Uterus (tissue), 2 donors: ENCODE measurements around the gene INHBB.

Source experiments
- POLR2A ChIP-seq, 2 donors: fragments of 450-650 bp; IDR thresholded peaks; one replicate each; pipeline ENCODE4 v1.6.1; 2016; ENCODE audit warnings: antibody characterized with exemption in 2 of 2, mild to moderate bottlenecking in 1 of 2, moderate library complexity in 1 of 2
- TF ChIP-seq, protein P1 (sequence below), 4 experiments: fragments of 200-600 bp in 2 of 4; fragments of 450-650 bp in 2 of 4; sonication (generic) in 2 of 4; IDR thresholded peaks; one replicate each; pipeline ENCODE4 v1.5.1; 2016 to 2019; ENCODE audit warnings: antibody characterized with exemption in 4 of 4, mild to moderate bottlenecking in 2 of 4, moderate library complexity in 1 of 4

GRCh38 chr2:120390381-120391055, 44.6 kb downstream of the INHBB start:
- TF ChIP-seq POLR2A (IDR thresholded peaks at IDR 0.05), result no peak
- TF ChIP-seq, protein P1, sequence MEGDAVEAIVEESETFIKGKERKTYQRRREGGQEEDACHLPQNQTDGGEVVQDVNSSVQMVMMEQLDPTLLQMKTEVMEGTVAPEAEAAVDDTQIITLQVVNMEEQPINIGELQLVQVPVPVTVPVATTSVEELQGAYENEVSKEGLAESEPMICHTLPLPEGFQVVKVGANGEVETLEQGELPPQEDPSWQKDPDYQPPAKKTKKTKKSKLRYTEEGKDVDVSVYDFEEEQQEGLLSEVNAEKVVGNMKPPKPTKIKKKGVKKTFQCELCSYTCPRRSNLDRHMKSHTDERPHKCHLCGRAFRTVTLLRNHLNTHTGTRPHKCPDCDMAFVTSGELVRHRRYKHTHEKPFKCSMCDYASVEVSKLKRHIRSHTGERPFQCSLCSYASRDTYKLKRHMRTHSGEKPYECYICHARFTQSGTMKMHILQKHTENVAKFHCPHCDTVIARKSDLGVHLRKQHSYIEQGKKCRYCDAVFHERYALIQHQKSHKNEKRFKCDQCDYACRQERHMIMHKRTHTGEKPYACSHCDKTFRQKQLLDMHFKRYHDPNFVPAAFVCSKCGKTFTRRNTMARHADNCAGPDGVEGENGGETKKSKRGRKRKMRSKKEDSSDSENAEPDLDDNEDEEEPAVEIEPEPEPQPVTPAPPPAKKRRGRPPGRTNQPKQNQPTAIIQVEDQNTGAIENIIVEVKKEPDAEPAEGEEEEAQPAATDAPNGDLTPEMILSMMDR (IDR thresholded peaks at IDR 0.05), result no peak
